Erythroblast (primary cell): ENCODE measurements around the gene SMARCC2.

Experiments
- GATA1 ChIP-seq: IDR thresholded peaks from 2 replicates; pipeline ENCODE4 v1.6.1; 2011; ENCODE audit warnings: low read depth, mild to moderate bottlenecking, control low read depth, low read length, moderate library complexity
- POLR2A ChIP-seq: IDR thresholded peaks from 2 replicates; pipeline ENCODE4 v1.6.1; 2011; ENCODE audit warnings: mild to moderate bottlenecking, low read length

DNA sequence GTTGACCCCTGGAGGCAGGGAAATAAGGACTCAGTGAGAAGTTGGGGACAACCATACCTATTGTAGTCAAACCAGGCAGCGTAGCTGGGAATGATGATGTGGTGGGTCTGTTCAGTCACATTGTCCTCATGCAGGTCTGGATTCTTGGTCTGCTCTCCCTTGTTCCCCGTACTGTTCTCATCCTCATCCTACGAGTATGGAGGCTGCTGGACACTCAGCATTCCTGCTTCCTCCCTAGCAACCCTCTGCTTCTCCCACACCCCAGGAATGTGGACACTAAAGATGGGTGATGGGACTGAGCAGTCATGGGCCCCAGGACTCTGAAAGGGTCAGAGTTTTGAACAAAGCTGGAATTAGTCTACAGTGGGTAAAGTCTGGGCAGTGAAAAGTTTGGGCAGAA is 10.9 kb downstream of the SMARCC2 start:
- TF ChIP-seq POLR2A (no peak), GATA1 (no peak)
